ENCODE measurements around the gene PARP3. TPM values are rescaled to one million over a fixed set of nuclear protein-coding genes. Genes with fewer than 3 reads are reported as not detected.

PARP3 gene
- total RNA-seq, 1 experiment from 2014 or later: 25.5 TPM

DNA sequence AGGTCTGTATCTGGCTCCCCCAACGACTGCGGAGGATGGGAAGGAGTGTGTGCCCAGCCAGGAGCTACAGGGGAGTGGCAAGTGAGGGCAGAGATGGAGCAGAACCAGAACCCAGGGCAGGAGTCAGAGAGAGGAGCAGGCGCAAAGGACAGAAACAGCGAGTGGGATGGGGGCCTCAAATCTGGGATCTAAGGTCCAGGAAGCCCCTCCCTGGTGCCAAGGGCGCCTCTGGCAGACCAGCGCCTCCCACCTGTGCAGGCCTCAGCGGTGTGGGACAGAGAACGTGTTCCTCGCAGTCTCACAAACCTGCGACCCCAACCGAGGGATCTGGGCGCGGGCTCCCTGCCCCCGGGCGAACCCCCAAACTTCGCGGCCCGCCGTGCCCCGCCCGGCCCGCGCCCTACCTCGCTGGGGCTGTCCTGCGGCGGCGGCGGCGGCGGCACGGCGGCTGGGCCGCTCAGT, 24.8 kb downstream of the PARP3 start:
- CTCF ChIA-PET: interaction anchor here (1.0 kb wide), 1 partner anchor 24 kb away, joined by 3 read pairs; no protein-coding TSS in a partner anchor
- no peak for TF ChIP-seq CTCF (IDR thresholded peaks at IDR 0.05; ENCODE audit: unreplicated experiment)
- H3K27ac Mint-ChIP-seq (ENCODE audit: low read depth, unreplicated experiment): no peak overlapping the region

GRCh38 chr3:51967384-51968169, 25.4 kb downstream of the PARP3 start, which contains the start of gene PCBP4:
Gene PCBP4, minus strand, starts transcription at chr3:51967454. Its CDS starts 6,214 bp downstream, at chr3:51961240.
- intact Hi-C loops (cut with micrococcal nuclease): no loop called here
- Mint-ChIP-seq H3K4me1 (ENCODE audit: insufficient read depth, unreplicated experiment) (peaks cover 10% of the 10 kb centered on the region), H3K36me3 (ENCODE audit: insufficient read depth, unreplicated experiment) (peaks cover 13% of the 10 kb centered on the region), H3K27ac (ENCODE audit: low read depth, unreplicated experiment) (peak within 1 kb of the TSS; percentile 49), H3K27me3 (ENCODE audit: insufficient read depth, unreplicated experiment) (no peaks in the 10 kb centered on the region), H3K4me3 (ENCODE audit: unreplicated experiment) (peak within 1 kb of the TSS; percentile 78), H3K9me3 (ENCODE audit: unreplicated experiment) (no peaks in the 10 kb centered on the region)
- ChIA-PET CTCF (interaction anchor here (0.6 to 1.0 kb wide), 3 partner anchors 25 to 468 kb away, joined by 3 read pairs; no protein-coding TSS in a partner anchor), POLR2A (interaction anchor here (0.8 to 6.5 kb wide), 6 partner anchors 16 to 89 kb away, joined by 3 to 37 read pairs (median 4); partner anchors contain the start of genes ACY1, DUSP7, RPL29 and RRP9)
- no peak for TF ChIP-seq CTCF (IDR thresholded peaks at IDR 0.05; ENCODE audit: unreplicated experiment)
- no TSS peak for BruUV-seq (replicated peaks)
- no peak for DNase-seq (ENCODE audit: unreplicated experiment)

More for the DNA sequence above, 24.8 kb downstream of the PARP3 start:
- no TSS peak for BruUV-seq (replicated peaks)
- H3K4me3 Mint-ChIP-seq (ENCODE audit: unreplicated experiment): peak overlapping the region; percentile 78
- intact Hi-C loops (cut with micrococcal nuclease): no loop called here
- no peak for DNase-seq (ENCODE audit: unreplicated experiment)
- peaks cover 10% of the 10 kb centered on the region for H3K4me1 Mint-ChIP-seq (ENCODE audit: insufficient read depth, unreplicated experiment)
- no peaks in the 10 kb centered on the region for H3K27me3 Mint-ChIP-seq (ENCODE audit: insufficient read depth, unreplicated experiment)
- peaks cover 13% of the 10 kb centered on the region for H3K36me3 Mint-ChIP-seq (ENCODE audit: insufficient read depth, unreplicated experiment)
- POLR2A ChIA-PET: interaction anchor here (0.6 to 6.5 kb wide), 6 partner anchors 15 to 1697 kb away, joined by 3 to 37 read pairs (median 4); partner anchors contain the start of genes ACY1, RPL29 and RRP9
- H3K9me3 Mint-ChIP-seq (ENCODE audit: unreplicated experiment): no peaks in the 10 kb centered on the region

DNA sequence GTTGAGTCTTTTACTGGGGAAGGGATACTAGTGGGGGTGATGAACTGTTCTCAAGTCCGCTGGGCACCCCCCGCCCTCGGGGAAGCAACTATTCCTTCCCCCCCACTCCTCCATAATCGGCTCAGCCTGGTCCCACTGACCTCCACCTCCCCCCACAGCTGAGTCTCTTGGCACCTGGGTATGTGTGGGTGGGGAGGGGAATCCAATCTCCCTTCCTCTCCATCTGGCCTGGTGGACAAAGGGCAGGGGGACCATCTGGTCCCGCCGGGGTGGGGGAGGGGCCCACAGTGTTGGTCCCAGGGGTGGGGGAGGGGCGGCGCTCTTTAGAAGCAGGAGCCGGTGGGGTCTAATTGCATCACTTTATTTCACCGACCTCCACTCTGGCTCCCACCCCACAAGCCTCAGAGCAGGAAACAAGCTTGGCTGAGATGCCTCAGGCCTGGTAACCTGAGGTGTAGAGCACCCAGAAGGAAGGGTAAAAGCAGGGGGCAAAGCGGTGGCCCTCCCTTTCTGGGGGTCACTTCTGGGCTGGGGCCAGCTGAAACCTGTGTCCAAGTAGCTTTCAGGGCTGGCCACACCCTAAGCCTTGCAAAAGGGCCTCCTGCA, 26.1 kb downstream of the PARP3 start:
- no peaks in the 10 kb centered on the region for H3K9me3 Mint-ChIP-seq (ENCODE audit: unreplicated experiment)
- intact Hi-C loops (cut with micrococcal nuclease): no loop called here
- ChIA-PET POLR2A (interaction anchor here (0.8 to 6.5 kb wide), 5 partner anchors 15 to 89 kb away, joined by 3 to 37 read pairs (median 5); partner anchors contain the start of genes ACY1, DUSP7, RPL29 and RRP9), CTCF (interaction anchor here (0.6 to 3.0 kb wide), 6 partner anchors 15 to 469 kb away, joined by 3 to 22 read pairs (median 4); partner anchors contain the start of genes ACY1, PARP3 and RRP9)
- H3K27ac Mint-ChIP-seq (ENCODE audit: low read depth, unreplicated experiment): no peak overlapping the region
- H3K4me3 Mint-ChIP-seq (ENCODE audit: unreplicated experiment): peak overlapping the region; percentile 78
- DNase-seq (ENCODE audit: unreplicated experiment): no peak
- H3K36me3 Mint-ChIP-seq (ENCODE audit: insufficient read depth, unreplicated experiment): peaks cover 13% of the 10 kb centered on the region
- BruUV-seq (replicated peaks): no TSS peak
- no peaks in the 10 kb centered on the region for H3K27me3 Mint-ChIP-seq (ENCODE audit: insufficient read depth, unreplicated experiment)
- TF ChIP-seq CTCF (IDR thresholded peaks at IDR 0.05; ENCODE audit: unreplicated experiment): no peak
- H3K4me1 Mint-ChIP-seq (ENCODE audit: insufficient read depth, unreplicated experiment): peaks cover 10% of the 10 kb centered on the region
